Stimulated activated CD4-positive, alpha-beta T cell treated with anti-CD3 and anti-CD28 coated beads, TNF-alpha, amount 100 ng/mL, for 24 hours (primary cell): ENCODE results near the gene PEX11B.

Source experiments
- DNase-seq, 3 experiments: peaks; one replicate each; pipeline ENCODE4 v3.0.0-alpha.2; 2020; ENCODE audit warnings: low read depth in 3 of 3

The PEX11B gene, protein sequence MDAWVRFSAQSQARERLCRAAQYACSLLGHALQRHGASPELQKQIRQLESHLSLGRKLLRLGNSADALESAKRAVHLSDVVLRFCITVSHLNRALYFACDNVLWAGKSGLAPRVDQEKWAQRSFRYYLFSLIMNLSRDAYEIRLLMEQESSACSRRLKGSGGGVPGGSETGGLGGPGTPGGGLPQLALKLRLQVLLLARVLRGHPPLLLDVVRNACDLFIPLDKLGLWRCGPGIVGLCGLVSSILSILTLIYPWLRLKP

GRCh38 chr1:145918144-145918991 lies at the start of gene PEX11B:
Gene PEX11B (minus strand): TSS chr1:145918717. CDS start chr1:145918688, 29 bp downstream.
- DNase-seq = peak; percentile 84 to 93 (median 84)

GRCh38 chr1:145967288-145967687 lies 48.8 kb upstream of the PEX11B start:
- no peak for DNase-seq

- DNase-seq = no peak
These were observed 46.7 kb upstream of the PEX11B start for GRCh38 chr1:145965119-145965744.

GRCh38 chr1:145964328-145965118 lies 46.0 kb upstream of the PEX11B start, which contains the start of the genes ANKRD34A and POLR3GL:
Gene ANKRD34A (minus strand): TSS chr1:145964575. CDS start chr1:145961759, 2,816 bp downstream.
Gene POLR3GL (plus strand): TSS chr1:145964690. CDS start chr1:145974866, 10,176 bp downstream.
- DNase-seq = peak; percentile 78 to 92 (median 88)

- DNase-seq = no peak
These were observed 44.9 kb upstream of the PEX11B start for GRCh38 chr1:145963265-145964019.

- DNase-seq = peak in 1 of 3 experiments; percentile 37
These were observed 43.9 kb upstream of the PEX11B start for GRCh38 chr1:145962157-145963102.

- DNase-seq = peak; percentile 30 to 70 (median 41)
These were observed 43.1 kb upstream of the PEX11B start for GRCh38 chr1:145961425-145962156.

GRCh38 chr1:145961109-145961424 lies 42.5 kb upstream of the PEX11B start:
- DNase-seq = no peak

DNA sequence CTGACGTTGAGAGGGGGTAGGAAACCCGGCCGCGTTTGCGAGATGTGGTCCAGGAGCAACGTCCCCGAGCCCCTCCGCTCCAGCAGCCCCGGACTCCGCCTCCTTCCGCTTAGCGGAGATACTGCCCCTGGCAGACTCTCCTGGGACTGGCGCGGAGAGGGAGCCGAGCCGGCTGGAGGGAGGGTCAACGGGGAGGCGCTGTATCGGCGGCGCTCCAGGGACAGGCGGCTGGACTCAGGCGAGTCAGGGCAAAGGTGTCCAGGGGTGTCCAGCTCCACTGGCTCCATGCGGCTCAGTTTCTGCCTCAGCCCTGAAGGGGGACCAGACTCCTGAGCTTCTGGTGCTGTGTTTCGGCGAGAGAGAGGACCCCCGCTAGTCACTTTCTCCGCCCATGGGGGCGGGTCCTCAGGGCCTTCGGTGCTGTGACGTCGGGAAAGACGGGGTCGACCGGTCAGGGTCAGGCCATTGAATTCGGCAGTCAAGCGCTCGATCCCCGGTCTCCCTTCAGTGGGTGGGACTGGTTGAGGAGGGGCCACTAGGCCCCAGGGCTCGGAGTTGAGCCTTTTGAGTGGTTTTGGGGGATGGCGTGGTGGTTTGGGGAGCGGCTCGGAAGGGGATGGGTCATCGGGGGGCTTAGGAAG lies 42.1 kb upstream of the PEX11B start:
- DNase-seq = peak in 1 of 3 experiments; percentile 48

GRCh38 chr1:145959957-145960467 lies 41.5 kb upstream of the PEX11B start:
- DNase-seq = no peak

DNA sequence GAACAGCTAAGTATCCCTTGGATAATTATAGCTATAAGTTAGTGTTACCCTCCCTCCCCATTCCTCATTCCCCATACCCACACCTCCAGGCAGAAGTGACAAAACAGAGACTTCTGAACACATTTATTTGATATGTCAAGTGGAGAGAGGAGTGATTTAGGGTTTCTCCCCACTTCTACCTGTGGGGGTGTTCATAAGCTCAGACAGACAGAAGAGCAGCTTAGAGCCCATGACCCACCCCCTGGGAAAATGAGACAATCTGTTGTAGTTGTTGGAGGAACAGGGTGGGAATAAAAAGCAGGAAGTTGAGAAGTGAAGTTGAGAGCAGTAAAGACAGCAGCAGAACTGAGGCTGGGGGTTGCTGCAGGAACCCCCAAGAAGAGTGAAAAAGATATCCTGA lies 40.8 kb upstream of the PEX11B start:
- no peak for DNase-seq

DNA sequence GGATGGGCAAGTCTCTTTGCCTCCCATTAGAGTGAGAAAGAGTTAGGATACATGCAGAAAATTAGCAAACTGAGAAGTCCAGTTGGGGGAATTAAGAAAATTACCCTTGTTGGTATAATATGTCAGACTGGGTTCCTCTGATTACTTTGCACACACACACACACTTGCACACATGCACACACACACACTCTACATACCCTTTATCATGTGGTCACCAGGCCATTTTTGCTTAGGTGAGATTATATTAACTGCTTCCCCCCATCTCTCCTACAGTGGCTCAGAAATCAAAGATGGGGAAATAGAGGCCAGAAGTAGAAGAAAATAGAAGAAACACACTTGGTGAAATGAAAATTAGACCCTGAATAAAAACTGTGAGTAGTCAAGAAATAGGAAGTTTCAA lies 40.2 kb upstream of the PEX11B start:
- DNase-seq = no peak

DNA sequence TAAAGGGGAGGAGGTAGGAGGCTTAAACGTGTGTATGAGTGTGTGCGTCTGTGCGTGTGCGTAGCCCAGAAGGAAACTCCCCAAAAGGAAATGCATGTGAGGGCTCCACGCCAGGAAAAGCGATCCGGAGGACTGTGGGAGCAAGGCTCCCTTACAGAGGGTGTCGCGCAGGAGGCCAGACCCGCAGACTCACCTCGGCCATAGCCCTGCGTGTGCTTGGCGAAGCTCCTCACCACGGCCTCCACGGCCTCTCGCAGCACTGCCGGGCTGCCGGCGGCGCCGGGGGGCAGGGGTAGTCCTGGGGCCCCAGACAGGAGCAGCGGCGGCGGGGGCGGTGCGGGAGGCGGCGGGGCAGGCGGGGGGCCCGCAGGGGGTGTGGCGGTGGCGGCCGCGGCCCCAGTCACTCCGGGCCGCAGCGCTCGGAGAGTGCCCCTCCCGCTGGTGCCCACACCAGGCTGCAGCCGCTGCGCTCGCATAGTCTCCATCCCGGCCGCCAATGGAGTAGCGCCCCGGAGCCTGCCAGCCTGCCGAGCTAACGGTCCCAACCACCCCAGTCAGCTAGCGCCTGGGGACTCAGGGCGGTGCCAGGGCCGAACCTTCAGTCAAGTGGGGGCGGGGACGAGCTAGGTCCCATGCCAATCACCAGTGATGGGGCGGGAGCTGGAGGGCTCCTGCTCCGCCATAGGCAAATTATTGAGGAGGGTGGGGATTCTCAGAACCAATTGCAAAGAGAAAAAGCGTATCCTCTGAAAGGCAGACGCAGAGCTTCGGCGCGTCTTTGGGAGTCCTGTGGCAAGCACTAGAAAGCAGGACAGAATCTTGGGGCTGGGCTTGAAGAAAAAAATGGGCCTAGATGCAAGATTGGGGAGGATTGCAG lies 39.2 kb upstream of the PEX11B start, which contains the start of gene LIX1L:
Gene LIX1L, minus strand, starts transcription at position 575 of the 877 bp plus-strand sequence. Its CDS starts 90 bp downstream, at position 485.
- peak; percentile 87 to 95 (median 92) for DNase-seq

DNA sequence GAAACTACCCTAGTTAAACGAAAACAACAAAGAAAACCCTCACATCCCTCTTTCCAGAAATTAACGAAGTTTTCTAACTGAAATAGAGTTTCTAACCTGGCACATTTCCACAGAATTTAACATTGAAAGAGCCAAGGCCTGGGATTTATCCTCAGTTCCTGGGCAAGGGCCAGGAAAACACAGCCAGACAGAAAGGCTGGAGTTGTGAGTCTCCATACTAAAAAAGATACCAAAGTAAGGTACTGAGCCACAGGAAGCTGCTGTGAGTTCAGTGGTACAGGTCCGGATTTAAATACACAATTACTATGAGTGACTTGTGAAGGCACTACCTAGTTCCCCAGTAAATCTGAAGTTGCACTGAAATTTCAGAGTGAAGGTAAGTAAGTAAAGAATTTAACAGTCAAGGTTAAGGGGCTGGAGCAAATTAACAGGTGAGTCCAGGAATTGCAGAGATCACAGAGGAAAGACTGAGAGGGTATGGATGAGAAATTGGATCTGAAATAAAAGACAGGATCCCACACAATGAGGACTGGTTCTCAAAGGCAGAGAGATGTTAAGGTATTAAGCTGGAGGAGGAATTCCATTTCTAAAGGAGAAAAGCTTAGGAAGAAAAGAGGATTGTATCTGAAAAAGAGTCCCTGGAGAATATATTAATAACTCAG lies 38.4 kb upstream of the PEX11B start:
- no peak for DNase-seq

GRCh38 chr1:145956361-145956760 lies 37.8 kb upstream of the PEX11B start:
- DNase-seq = no peak

DNA sequence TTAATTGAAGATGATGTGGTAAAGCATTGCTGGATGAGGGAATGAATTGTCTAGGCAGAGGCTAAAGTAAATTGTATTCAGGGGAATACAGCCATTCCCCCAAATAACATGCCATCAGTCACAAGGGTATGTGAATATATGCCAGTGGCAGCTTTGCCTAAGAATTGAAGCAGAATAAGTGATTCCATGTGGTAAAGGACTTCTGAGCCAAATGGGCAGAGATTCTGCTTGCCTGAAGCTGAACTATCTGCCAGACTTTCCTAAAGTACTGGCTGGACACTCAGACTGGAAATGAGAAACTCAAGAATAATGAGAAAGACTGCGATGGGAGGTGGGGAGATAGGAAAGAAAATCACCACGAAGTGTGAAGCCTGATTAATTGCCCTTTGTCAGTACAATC lies 36.9 kb upstream of the PEX11B start:
- DNase-seq = no peak

GRCh38 chr1:145953861-145954260 lies 35.3 kb upstream of the PEX11B start:
- DNase-seq = no peak
